Activated T-helper 1 cell treated with anti-CD3 and anti-CD28 coated beads, Interleukin-12 subunit alpha, Interleukin-12 subunit beta, Interleukin-2, Interleukin-4 antibody, amounts not matched to agents 30 ng/mL and 10 ng/mL and 1 ng/mL, durations not matched to agents 14 hours and 24 hours and 36 hours (primary cell): ENCODE data around the gene GAS2L2. TPM values are rescaled to one million over a fixed set of nuclear protein-coding genes. Genes with fewer than 3 reads are reported as not detected.

ENCODE experiments used
- DNase-seq: peaks from one replicate; pipeline ENCODE4 v3.0.0; 2021; ENCODE audit warnings: low spot score
- H3K27ac Mint-ChIP-seq: one replicate; pipeline ENCODE4 v1.8.0; 2021; ENCODE audit warnings: mild to moderate bottlenecking, mixed read lengths
- H3K27me3 Mint-ChIP-seq: one replicate; pipeline ENCODE4 v1.8.0; 2022; ENCODE audit warnings: mild to moderate bottlenecking, moderate library complexity, mixed read lengths; ENCODE audit not compliant: insufficient read depth
- H3K36me3 Mint-ChIP-seq: one replicate; pipeline ENCODE4 v1.8.0; 2021; ENCODE audit warnings: low read depth, mixed read lengths
- H3K4me1 Mint-ChIP-seq: one replicate; pipeline ENCODE4 v1.8.0; 2021; ENCODE audit warnings: low read depth, mixed read lengths
- H3K4me3 Mint-ChIP-seq: one replicate; pipeline ENCODE4 v1.8.0; 2021; ENCODE audit warnings: mild to moderate bottlenecking, moderate library complexity, mixed read lengths
- H3K9me3 Mint-ChIP-seq: one replicate; pipeline ENCODE4 v1.8.0; 2021; ENCODE audit warnings: mixed read lengths
- intact Hi-C: fragments of 100-400 bp; cut with micrococcal nuclease; formaldehyde crosslinking; loops from one replicate; pipeline ENCODE4 v1.15.1; 2024
- total RNA-seq: library from RNA; stranded (reverse); gene quantifications from 2 replicates; pipeline ENCODE4 v1.2.3, GENCODE V29; 2022

Gene GAS2L2
- total RNA-seq, 1 donor from 2014 or later: 0.08 TPM

DNA sequence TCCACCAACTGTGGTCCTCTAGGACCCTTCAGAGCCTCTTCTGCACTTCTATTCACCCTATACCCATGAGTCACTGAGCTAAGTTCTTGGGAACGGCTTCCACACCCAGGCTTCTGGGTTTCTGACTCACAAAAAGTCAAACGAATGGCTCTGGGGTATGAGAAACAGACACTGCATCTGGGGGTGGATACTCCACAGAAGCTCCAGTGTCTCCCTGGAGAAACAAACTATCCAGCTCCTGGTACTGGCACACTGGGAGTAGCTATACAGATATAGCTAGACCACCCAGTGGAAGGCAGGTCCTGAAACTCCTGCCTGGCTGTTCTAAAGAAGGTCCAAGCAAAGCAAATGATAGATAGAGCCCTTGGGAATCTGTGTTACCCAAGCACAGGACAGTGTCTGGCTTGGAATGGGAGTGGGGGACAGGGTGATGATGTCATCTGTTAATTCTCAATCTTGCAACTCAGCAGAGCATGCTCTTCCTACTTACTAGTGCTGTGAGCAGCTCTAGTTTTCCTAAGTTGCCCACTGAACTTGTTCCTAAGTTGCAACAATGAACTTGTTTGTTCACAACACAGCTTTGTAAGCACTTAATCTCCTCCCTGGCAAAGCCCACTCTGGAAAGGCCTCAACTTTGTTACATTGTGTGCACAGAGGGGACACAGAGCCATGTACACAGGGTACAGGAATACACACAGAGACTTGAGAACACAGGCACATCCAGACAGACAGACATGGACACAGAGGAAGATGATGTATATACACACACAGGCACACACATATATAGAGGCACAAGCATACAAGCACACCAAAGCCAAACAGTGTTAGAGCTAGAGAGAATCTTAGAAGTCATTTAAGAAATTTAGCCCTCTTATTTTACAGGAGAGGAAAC lies 35.7 kb upstream of the GAS2L2 start:
- no peaks in the 10 kb centered on the region for H3K36me3 Mint-ChIP-seq
- peaks cover 49% of the 10 kb centered on the region for H3K27me3 Mint-ChIP-seq
- no peak overlapping the region for H3K27ac Mint-ChIP-seq
- no peaks in the 10 kb centered on the region for H3K4me1 Mint-ChIP-seq
- H3K9me3 Mint-ChIP-seq: no peaks in the 10 kb centered on the region
- no peak overlapping the region for H3K4me3 Mint-ChIP-seq
- DNase-seq: no peak
- intact Hi-C loops: no loop called here

DNA sequence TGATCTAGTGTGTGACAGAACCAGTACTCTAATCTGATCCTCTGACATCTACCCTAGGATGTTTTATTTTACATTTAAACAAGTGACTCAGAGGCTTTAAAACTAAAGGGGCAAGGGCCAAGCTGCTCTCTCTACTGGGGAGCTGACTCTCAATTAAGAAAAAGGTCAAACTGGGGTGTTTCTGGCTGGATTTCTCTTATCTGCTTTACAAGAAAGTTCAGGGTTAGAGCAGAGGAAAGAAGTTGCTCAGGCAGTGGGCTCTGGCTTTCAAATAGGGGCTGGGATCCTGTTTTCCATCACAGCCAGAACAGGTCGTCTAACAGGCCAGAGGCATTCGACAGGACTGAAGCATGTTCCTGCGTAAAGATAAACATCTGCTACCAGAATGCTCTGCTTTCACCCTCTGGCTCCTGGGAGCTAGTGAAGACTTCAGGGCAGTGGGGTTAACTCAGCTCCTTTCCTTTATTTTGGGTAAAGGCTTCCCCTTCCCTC lies 33.9 kb upstream of the GAS2L2 start:
- H3K27me3 Mint-ChIP-seq: peaks cover 31% of the 10 kb centered on the region
- no peak for DNase-seq
- H3K4me3 Mint-ChIP-seq: no peak overlapping the region
- intact Hi-C loops: no loop called here
- H3K27ac Mint-ChIP-seq: no peak overlapping the region
- no peaks in the 10 kb centered on the region for H3K36me3 Mint-ChIP-seq
- no peaks in the 10 kb centered on the region for H3K4me1 Mint-ChIP-seq
- no peaks in the 10 kb centered on the region for H3K9me3 Mint-ChIP-seq

DNA sequence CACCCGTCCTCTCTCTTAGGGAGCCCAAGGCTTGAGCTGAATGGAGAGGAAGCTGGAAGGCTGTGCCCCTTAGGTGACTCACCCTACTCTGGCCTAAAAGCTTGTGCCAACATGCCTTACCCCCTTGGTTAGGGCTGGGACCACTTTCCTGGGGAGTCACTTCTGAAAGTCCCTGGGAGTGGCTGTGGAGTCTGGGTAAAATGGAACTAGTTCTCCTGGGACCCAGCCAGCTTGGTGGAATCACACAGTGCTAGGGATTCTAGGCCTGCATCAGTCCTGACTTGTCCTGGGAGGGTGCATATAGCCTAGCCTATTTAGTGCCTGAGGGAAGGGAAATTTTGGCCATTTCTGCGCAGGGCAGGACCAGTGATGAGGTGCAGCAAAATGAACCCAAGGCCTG lies 31.9 kb upstream of the GAS2L2 start:
- no peak for DNase-seq
- intact Hi-C loops: no loop called here
- H3K36me3 Mint-ChIP-seq: no peaks in the 10 kb centered on the region
- no peaks in the 10 kb centered on the region for H3K4me1 Mint-ChIP-seq
- no peaks in the 10 kb centered on the region for H3K9me3 Mint-ChIP-seq
- peaks cover 20% of the 10 kb centered on the region for H3K27me3 Mint-ChIP-seq
- H3K27ac Mint-ChIP-seq: no peak overlapping the region
- no peak overlapping the region for H3K4me3 Mint-ChIP-seq

DNA sequence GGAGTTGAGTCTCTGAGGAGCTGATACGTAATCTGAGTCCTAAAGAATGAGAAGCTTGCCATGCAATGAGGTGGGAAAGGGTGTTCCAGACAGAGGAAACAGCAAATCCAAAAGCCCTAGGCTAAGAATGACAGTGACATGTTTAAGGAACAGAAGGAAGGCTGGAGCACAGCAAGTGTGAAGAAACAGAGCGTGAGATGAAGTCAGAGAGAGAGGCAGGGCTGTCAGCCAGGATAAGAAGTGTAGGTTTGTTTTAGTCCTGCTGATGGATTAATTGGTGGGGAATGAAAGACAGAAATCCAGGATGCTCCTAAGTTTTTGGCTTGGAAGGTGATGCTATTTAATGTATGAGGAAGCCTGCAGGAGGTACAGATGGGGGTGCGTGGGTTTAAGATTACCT lies 27.9 kb upstream of the GAS2L2 start:
- Mint-ChIP-seq H3K36me3 (no peaks in the 10 kb centered on the region), H3K4me3 (no peak overlapping the region), H3K27me3 (peaks cover 6% of the 10 kb centered on the region), H3K4me1 (no peaks in the 10 kb centered on the region), H3K27ac (no peak overlapping the region), H3K9me3 (no peaks in the 10 kb centered on the region)
- intact Hi-C loops: no loop called here
- no peak for DNase-seq

DNA sequence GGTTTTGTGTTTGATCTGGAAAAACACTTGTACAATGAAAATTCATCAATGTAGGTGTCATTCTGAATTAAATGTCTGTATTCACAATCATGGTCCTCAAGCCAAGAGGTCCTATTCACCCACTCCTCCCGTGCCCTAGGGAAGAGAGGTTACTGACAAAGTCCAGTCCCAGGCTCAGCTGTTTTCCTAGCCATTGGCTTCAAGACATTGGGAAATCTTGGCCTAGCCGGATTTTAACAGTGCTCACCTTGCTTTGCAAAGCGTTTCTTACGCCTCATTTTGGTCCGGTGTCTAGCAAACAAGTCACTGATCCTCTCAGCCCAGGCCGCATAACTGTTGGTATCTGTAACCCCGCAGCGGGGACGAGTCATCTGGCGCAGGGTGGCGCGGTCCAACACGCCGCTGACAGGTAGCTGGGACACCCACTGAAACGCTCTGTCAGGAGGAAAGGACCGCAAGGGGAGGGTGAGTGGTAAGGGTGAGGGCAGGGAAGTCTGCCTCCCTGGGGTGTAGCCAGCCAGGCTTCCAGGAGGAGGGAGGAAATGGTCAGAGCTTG lies 25.7 kb upstream of the GAS2L2 start:
- Mint-ChIP-seq H3K36me3 (no peaks in the 10 kb centered on the region), H3K4me3 (no peak overlapping the region), H3K9me3 (no peaks in the 10 kb centered on the region), H3K27me3 (peaks cover 12% of the 10 kb centered on the region), H3K4me1 (no peaks in the 10 kb centered on the region), H3K27ac (no peak overlapping the region)
- DNase-seq: no peak
- intact Hi-C loops: no loop called here

DNA sequence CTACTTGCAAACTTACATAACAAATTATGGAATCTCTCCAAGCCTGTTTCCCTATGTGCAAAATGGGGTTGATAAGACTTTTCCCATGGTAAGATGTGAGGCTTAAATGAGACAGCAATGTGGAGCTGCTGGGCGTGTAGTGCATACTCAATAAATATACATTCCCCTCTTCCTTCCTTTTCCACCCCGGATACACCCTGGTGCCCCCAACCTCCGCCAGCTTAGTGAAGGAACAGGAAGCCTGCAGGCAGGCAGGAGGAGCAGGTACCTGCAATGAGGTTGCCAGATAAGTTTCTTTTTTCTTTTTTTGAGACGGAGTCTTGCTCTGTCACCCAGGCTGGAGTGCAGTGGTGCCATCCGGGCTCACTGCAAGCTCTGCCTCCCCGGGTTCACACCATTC lies 22.5 kb upstream of the GAS2L2 start:
- intact Hi-C loops: no loop called here
- Mint-ChIP-seq H3K27ac (no peak overlapping the region), H3K27me3 (peaks cover 18% of the 10 kb centered on the region)

DNA sequence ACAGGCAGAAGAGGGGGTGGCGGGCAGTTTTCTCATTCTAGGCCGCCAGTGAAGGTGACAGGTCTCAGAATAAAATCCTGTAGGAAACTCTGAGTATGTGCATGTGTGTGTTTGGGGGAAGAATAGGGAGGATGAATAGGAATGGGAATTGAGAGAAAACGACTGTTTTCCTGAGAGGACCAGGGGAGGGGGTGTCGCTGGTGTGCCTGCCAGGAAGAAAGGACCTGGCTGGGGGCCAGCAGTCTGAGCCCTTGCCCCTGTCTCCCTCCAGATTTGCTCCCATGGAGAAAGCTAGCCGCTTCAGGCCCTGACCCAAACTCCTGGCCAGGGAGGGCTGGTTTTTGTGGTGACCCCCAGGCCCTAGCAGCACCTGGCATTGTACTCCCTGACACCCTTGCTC lies 22.0 kb upstream of the GAS2L2 start:
- Mint-ChIP-seq H3K27me3 (peaks cover 20% of the 10 kb centered on the region), H3K27ac (no peak overlapping the region), H3K4me1 (no peaks in the 10 kb centered on the region), H3K36me3 (no peaks in the 10 kb centered on the region), H3K9me3 (no peaks in the 10 kb centered on the region), H3K4me3 (no peak overlapping the region)
- intact Hi-C loops: no loop called here
- DNase-seq: no peak

More for the DNA sequence above, 22.5 kb upstream of the GAS2L2 start:
- no peak for DNase-seq
- Mint-ChIP-seq H3K4me1 (no peaks in the 10 kb centered on the region), H3K4me3 (no peak overlapping the region), H3K9me3 (no peaks in the 10 kb centered on the region), H3K36me3 (no peaks in the 10 kb centered on the region)

DNA sequence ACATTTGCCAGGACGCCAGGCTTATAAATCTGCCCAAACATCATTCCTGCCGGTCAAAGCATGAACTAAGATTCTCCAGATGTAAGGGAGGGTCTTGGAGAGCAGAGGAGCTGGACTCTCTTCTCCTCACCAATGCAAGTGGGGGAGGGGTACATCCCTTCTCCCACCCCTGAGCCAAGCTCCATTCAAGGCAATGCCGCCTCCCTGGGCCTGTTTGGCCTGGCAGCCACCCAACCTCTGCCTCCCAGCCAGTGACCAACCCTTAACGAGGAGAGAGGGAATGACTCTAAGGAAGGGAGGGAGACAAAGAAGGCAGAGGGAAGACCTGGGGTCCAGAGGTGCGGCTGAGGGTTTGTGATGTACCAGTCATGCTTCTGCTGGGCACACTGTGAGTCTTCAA lies 21.5 kb upstream of the GAS2L2 start:
- H3K27ac Mint-ChIP-seq: no peak overlapping the region
- H3K27me3 Mint-ChIP-seq: peaks cover 20% of the 10 kb centered on the region
- H3K9me3 Mint-ChIP-seq: no peaks in the 10 kb centered on the region
- H3K4me1 Mint-ChIP-seq: no peaks in the 10 kb centered on the region
- intact Hi-C loops: no loop called here
- DNase-seq: no peak
- no peaks in the 10 kb centered on the region for H3K36me3 Mint-ChIP-seq
- no peak overlapping the region for H3K4me3 Mint-ChIP-seq

DNA sequence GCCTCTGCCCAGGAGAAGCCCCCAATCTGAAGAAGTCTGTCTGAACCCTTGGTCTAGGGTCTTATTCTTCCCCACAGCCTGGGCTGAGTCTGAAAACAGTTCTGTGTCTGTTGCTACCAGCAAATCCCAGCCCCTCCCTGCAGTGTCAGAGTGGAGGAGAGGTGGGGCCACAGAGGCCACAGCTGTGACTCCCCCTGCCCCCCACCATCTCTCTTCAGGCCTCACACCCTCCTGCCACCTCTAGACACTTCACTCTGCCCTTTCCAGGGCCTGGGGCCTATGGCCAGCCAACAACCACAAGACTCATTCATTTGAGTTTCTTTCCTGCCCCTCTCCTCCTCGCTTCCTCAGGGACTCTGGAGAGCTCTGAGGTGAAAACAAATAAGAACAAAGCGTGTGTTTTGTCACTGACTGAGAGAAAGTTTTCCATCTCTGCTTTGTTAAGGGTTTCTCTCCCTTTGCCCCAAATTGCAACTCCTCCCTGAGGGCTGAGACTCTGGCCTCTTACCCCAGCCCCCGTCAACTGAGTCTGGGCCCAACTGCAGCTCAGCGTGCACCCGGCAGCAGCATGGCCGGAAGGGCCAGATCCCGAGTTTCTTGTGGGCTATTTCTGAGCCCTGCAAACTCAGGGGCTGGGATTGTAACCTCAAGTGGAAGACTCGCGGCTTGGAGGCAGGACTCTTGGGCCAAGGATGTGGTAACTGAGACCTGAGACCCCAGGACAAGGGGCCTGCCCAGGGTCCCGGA lies 20.8 kb upstream of the GAS2L2 start:
- no peak overlapping the region for H3K4me3 Mint-ChIP-seq
- H3K27ac Mint-ChIP-seq: no peak overlapping the region
- H3K4me1 Mint-ChIP-seq: no peaks in the 10 kb centered on the region
- no peaks in the 10 kb centered on the region for H3K36me3 Mint-ChIP-seq
- H3K9me3 Mint-ChIP-seq: no peaks in the 10 kb centered on the region
- intact Hi-C loops: no loop called here
- peaks cover 20% of the 10 kb centered on the region for H3K27me3 Mint-ChIP-seq
- DNase-seq: no peak

DNA sequence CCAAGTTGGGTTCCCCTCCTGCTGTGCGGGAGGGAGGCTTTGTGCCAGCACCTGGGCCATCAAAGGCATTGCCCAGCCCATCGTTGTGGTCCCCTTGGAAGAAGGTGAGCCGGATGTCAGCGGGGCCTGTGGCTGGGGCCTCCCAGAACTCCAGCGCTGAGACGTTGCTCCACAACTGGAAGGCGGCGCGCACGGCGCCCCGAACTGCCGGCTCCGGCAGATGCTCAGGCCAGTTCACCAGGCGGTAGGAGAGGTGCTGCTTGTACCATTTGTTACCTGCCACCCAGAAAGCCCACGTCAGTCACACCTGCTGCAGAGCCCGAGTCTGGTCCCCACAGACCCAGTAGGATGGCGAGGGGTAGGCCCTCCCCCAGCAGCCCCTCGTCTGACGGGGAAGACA lies 20.1 kb upstream of the GAS2L2 start:
- intact Hi-C loops: no loop called here
- H3K27me3 Mint-ChIP-seq: peaks cover 20% of the 10 kb centered on the region
- H3K4me1 Mint-ChIP-seq: no peaks in the 10 kb centered on the region
- H3K27ac Mint-ChIP-seq: no peak overlapping the region
- no peak for DNase-seq
- no peak overlapping the region for H3K4me3 Mint-ChIP-seq
- no peaks in the 10 kb centered on the region for H3K9me3 Mint-ChIP-seq
- no peaks in the 10 kb centered on the region for H3K36me3 Mint-ChIP-seq

DNA sequence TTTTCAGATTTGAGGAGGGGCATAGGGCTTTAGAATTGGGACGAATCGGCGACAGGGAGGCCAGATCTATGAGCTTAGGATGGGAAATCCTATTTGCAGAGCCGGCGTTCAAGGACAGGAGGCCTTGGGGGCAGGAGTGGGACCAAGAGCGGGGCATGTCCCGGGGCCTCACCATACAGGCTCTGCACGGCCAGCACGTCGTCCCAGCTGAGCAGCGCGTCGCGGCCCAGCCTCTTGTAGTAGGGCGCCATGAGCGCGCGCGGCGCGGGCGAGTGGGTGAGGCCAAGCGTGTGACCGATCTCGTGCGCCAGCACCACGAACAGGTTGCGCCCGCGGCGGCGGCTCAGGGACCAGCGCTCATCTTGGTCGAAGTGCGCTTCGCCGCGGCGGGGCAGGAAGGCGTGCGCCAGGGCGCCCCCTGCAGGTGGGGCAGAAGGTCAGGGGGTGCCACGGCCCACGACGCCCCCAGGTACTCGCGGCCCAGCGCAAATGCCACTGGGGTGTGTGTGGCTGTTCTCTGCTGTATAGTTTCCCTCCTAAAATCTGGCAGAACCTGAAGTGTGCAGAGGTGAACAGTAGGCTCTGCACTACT lies 17.0 kb upstream of the GAS2L2 start:
- DNase-seq: no peak
- Mint-ChIP-seq H3K9me3 (no peaks in the 10 kb centered on the region), H3K27me3 (peaks cover 30% of the 10 kb centered on the region), H3K36me3 (no peaks in the 10 kb centered on the region), H3K4me1 (peaks cover under 1% of the 10 kb centered on the region), H3K27ac (no peak overlapping the region), H3K4me3 (no peak overlapping the region)
- intact Hi-C loops: no loop called here

DNA sequence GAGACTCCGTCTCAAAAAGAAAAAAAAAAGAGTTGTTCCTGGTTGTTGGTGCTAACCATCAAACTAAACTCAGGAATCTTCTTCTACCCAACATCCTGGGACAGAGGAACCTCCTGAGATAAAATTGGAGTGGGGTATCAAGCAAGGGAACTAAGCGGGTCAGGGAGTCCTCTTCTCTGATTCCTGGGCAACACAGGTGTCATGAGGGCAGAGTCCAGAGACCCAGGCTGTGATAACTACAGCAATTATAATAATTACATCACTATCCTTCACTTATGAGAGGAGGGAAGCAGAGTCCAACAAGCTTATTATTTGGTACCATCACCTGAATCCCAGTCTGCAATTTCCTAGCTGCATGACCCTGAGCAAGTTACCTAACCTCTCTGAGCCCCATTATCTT lies 15.8 kb upstream of the GAS2L2 start:
- H3K4me3 Mint-ChIP-seq: no peak overlapping the region
- no peaks in the 10 kb centered on the region for H3K9me3 Mint-ChIP-seq
- H3K4me1 Mint-ChIP-seq: peaks cover 7% of the 10 kb centered on the region
- no peaks in the 10 kb centered on the region for H3K36me3 Mint-ChIP-seq
- no peak overlapping the region for H3K27ac Mint-ChIP-seq
- no peak for DNase-seq
- H3K27me3 Mint-ChIP-seq: peaks cover 25% of the 10 kb centered on the region
- intact Hi-C loops: no loop called here
